Neural cell (in vitro differentiated cells): ENCODE results near the gene POLR1F.

Source experiments
- CTCF ChIP-seq: fragments of 450-650 bp; IDR thresholded peaks from 2 replicates; pipeline ENCODE4 v1.5.1; 2014; ENCODE audit warnings: antibody characterized with exemption, mild to moderate bottlenecking, moderate library complexity; ENCODE audit not compliant: poor library complexity, severe bottlenecking
- EZH2 ChIP-seq: fragments of 200-600, 300-800 bp; shearing (Covaris generic), sonication (generic); IDR thresholded peaks from 2 replicates; pipeline ENCODE4 v1.6.1; 2014; ENCODE audit warnings: antibody characterized with exemption, low read length, borderline replicate concordance, mild to moderate bottlenecking; ENCODE audit not compliant: insufficient read depth, poor library complexity, severe bottlenecking

DNA sequence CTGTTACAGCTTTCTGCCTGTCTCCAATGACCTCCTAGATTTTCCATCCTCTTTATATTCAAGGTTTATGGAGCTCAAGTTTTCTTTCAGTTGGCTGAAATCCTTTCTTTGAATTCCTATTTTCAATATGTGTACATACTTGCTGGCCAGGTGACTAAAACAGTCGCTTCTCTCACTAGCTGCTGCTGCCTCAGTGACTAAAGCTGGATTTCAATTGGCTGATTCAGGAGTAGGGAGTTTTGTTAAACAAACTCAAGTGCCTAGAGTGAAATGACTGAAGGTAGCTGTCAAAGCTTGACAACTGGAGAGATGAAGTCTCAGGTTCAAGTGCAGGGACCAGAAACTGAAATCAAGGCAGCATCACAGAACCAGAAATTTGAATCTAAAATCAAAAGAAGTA is 6.7 kb upstream of the POLR1F start:
- TF ChIP-seq CTCF: no peak
- no peak for TF ChIP-seq EZH2
